ENCODE data around the gene DALRD3. TPM values are rescaled to one million over a fixed set of nuclear protein-coding genes. Genes with fewer than 3 reads are reported as not detected.
A peak's percentile ranks its signal among the peaks of the same experiment; 100 is the strongest.

DALRD3 gene
- total and polyA plus RNA-seq, 9 donors = 21.1 to 74.9 (median 27.5) TPM

- Histone ChIP-seq H3K27ac (peak within 1 kb of the TSS; percentile 97 to 98), H3K4me1 (ENCODE audit: insufficient read depth) (peaks cover 12% of the 10 kb centered on the region), H3K27me3 (no peaks in the 10 kb centered on the region), H3K4me3 (peak within 1 kb of the TSS; percentile 94), H3K36me3 (no peaks in the 10 kb centered on the region), H3K9me3 (no peaks in the 10 kb centered on the region)
- whole genome bisulfite sequencing, 3 donors = 0 to 1% (median 0%) methylated on average over 32 to 83 of the region's 83 CpGs
- intact Hi-C loops (cut with DNase I) = loop anchor here in 1 of 4 donors (10.0 kb wide), 1 partner anchor 107 kb away; the partner anchor contains the start of gene ARIH2
- DNase-seq = peak; percentile 90 to 95 (median 93)
- TF ChIP-seq EP300 (IDR thresholded peaks at IDR 0.05) = no peak
- peak; percentile 99 for TF ChIP-seq CTCF (IDR thresholded peaks at IDR 0.05)
- TF ChIP-seq POLR2A (IDR thresholded peaks at IDR 0.05) = peak; percentile 95
These were observed 3.7 kb upstream of the DALRD3 start, which contains the start of gene NDUFAF3 for GRCh38 chr3:49021813-49022687. Gene NDUFAF3, plus strand, starts transcription at chr3:49022121. Its CDS starts 24 bp downstream, at chr3:49022145.

- peak; percentile 99 to 100 (median 100) for DNase-seq
- H3K27ac ChIP-seq = peak overlapping the region; percentile 97 to 98
- TF ChIP-seq CTCF (IDR thresholded peaks at IDR 0.05) (no peak), POLR2A (IDR thresholded peaks at IDR 0.05) (peak; percentile 92)
- H3K4me1 ChIP-seq (ENCODE audit: insufficient read depth) = peaks cover 12% of the 10 kb centered on the region
- whole genome bisulfite sequencing, 3 donors = 0 to 1% (median 0%) methylated on average over 52 to 60 of the region's 60 CpGs
- intact Hi-C loops (cut with DNase I) = loop anchor here in 1 of 4 donors (10.0 kb wide), 1 partner anchor 107 kb away; the partner anchor contains the start of gene ARIH2
- no peaks in the 10 kb centered on the region for H3K9me3 ChIP-seq
- no peaks in the 10 kb centered on the region for H3K36me3 ChIP-seq
- H3K4me3 ChIP-seq = peak overlapping the region; percentile 94
- no peaks in the 10 kb centered on the region for H3K27me3 ChIP-seq
These were observed 2.9 kb upstream of the DALRD3 start for GRCh38 chr3:49021213-49021812.

- no peaks in the 10 kb centered on the region for H3K27me3 ChIP-seq
- TF ChIP-seq EP300 (IDR thresholded peaks at IDR 0.05) (no peak), CTCF (IDR thresholded peaks at IDR 0.05) (no peak), POLR2A (IDR thresholded peaks at IDR 0.05) (no peak)
- no peaks in the 10 kb centered on the region for H3K9me3 ChIP-seq
- intact Hi-C loops (cut with DNase I) = loop anchor here in 1 of 4 donors (10.0 kb wide), 1 partner anchor 106 kb away; the partner anchor contains the start of gene ARIH2
- no peaks in the 10 kb centered on the region for H3K36me3 ChIP-seq
- DNase-seq = peak in 4 of 5 donors; percentile 50 to 70 (median 62)
- H3K27ac ChIP-seq = peak overlapping the region; percentile 70 to 98
- peaks cover 10% of the 10 kb centered on the region for H3K4me1 ChIP-seq (ENCODE audit: insufficient read depth)
- WGBS, 3 donors = 2 to 3% (median 3%) methylated on average over 50 to 51 of the region's 51 CpGs
- H3K4me3 ChIP-seq = peak overlapping the region; percentile 94
These were observed 2.2 kb upstream of the DALRD3 start for GRCh38 chr3:49020330-49021212.

- H3K9me3 ChIP-seq = no peaks in the 10 kb centered on the region
- no peaks in the 10 kb centered on the region for H3K27me3 ChIP-seq
- H3K4me3 ChIP-seq = peak overlapping the region; percentile 94
- no peak overlapping the region for H3K27ac ChIP-seq
- H3K36me3 ChIP-seq = no peaks in the 10 kb centered on the region
- no peak for TF ChIP-seq POLR2A (IDR thresholded peaks at IDR 0.05)
- TF ChIP-seq CTCF (IDR thresholded peaks at IDR 0.05) = no peak
- TF ChIP-seq EP300 (IDR thresholded peaks at IDR 0.05) = no peak
- peak in 2 of 5 donors; percentile 30 to 40 for DNase-seq
- H3K4me1 ChIP-seq (ENCODE audit: insufficient read depth) = peaks cover 10% of the 10 kb centered on the region
- 45 to 57% (median 49%) methylated on average over 12 of the region's 12 CpGs for WGBS, 3 donors
- intact Hi-C loops (cut with DNase I) = loop anchor here in 1 of 4 donors (10.0 kb wide), 1 partner anchor 105 kb away; the partner anchor contains the start of gene ARIH2
These were observed 1.6 kb upstream of the DALRD3 start for GRCh38 chr3:49019941-49020329.

All from ovary (tissue), 9 donors.